ENCODE measurements around the gene UBE2D2. TPM values are rescaled to one million over a fixed set of nuclear protein-coding genes. Genes with fewer than 3 reads are reported as not detected.

The UBE2D2 gene

DNA sequence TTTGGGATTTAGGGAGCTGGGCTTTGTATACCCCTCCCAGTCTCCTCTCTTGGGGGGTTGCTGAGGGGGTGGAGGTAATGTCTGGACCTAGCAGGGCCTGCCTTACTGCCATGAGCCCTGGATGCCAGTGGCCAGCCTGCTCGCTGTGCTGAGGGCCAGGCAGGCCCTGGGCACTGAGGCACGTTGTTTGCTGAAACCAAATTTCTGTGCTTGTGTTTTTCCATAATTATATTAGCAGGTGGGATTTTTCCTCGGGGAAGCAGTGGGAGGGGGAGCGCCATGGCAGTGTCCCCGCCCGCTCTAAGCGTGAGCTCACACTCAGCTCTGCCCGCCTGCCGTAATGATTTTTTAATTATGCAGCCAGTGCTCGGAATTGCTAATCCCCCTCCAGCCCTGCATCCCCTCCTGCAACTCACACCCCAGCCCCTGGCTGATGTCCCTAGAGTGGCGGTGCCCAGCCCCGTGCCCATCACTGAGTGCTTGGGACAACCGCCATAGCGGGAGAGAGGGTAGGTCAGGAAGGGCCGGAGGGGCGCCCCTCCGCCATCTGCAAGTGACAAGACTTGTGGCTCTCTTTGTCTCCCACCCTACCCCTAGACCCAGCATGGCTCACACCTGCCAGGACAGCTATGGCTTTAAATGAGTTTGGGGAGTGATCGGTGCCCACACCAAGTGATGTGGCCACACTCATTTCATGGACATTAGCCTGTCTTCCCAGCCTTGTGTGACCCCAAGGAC is 108.0 kb downstream of the UBE2D2 start:
- Histone ChIP-seq H3K4me1 (ENCODE audit: control insufficient read depth, insufficient read depth, low read length) (peaks cover 92% of the 10 kb centered on the region), H3K9ac (ENCODE audit: low read depth, low read length) (peak overlapping the region; percentile 78), H3K4me3 (ENCODE audit: low read length) (peak overlapping the region; percentile 60), H3K36me3 (ENCODE audit: insufficient read depth, low read length) (peaks cover 23% of the 10 kb centered on the region), H3K4me2 (ENCODE audit: low read length) (peak overlapping the region; percentile 89), H3K9me3 (replicated peaks; ENCODE audit: low read length) (no peaks in the 10 kb centered on the region), H3K27me3 (ENCODE audit: control insufficient read depth, insufficient read depth, low read length) (no peaks in the 10 kb centered on the region)

DNA sequence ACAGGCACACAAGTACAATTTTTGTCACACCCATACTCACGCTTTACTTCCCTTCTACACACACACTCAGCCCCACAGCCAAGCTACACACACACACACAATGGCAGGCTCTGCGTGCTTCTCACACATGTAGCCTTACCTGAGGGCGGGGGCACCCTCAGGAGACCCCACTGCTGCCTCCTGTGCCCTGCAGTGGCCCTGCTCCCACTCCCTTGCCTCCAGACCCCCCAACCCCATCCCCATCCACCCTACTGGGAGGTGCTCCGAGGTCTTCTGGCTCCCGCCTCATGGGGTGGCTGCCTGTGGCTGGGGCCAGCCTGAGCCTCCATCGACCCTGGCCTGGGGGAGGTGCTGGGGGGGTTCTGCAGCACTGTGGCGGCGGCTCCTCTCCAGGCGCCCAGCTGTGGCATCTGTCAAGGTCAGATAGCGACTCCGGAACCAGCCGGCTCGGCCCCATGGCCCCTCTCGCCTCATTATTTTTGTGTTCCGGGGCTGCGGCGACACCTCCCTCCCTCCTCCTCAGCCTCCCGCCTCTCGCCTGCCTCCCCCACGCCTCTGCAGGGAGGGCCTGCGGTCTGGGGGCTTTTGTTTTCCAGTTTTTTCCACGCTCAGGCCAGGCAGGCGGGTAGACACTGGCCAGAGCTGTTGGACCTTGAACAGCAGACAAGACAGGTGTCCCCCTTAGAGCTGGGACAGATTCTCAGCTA is 108.7 kb downstream of the UBE2D2 start:
- no peaks in the 10 kb centered on the region for H3K27me3 ChIP-seq (ENCODE audit: control insufficient read depth, insufficient read depth, low read length)
- H3K4me3 ChIP-seq (ENCODE audit: low read length) = no peak overlapping the region
- peaks cover 89% of the 10 kb centered on the region for H3K4me1 ChIP-seq (ENCODE audit: control insufficient read depth, insufficient read depth, low read length)
- H3K9ac ChIP-seq (ENCODE audit: low read depth, low read length) = peak overlapping the region; percentile 78
- peaks cover 17% of the 10 kb centered on the region for H3K36me3 ChIP-seq (ENCODE audit: insufficient read depth, low read length)
- peak overlapping the region; percentile 89 for H3K4me2 ChIP-seq (ENCODE audit: low read length)
- no peaks in the 10 kb centered on the region for H3K9me3 ChIP-seq (replicated peaks; ENCODE audit: low read length)

DNA sequence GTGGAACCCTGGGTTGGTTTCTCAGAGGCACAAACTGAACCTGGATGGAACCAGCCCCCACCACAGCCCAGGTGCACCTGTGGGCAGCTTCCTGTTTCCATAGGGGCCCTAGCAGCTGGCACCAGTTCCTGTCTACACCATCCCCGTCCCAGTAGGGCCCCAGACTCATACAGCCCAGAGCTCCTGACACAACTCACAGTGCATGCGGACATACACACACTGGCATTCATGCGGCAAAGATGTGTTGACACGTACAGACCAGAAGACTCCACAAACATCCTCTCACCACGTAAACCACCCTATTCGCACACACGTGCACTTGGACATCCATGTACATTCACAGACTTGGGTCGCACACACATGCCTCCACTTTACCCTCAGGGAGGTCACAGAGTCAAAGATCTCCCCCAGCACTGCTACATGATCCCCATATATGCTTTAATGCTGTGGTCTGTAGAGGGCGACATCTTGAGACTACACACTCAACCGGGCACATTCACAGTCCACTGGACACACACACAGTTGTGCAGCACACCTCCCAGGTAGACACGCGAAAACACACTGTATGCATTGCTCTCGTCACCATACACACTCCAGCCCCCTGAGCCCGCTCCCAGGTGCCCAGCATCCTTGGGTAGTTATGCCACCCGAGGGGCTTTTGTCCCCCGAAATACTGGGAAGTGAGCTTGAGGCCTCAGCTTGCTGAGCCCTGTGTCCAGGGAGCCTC is 109.4 kb downstream of the UBE2D2 start:
- Histone ChIP-seq H3K9ac (ENCODE audit: low read depth, low read length) (peak overlapping the region; percentile 78), H3K27me3 (ENCODE audit: control insufficient read depth, insufficient read depth, low read length) (no peaks in the 10 kb centered on the region), H3K36me3 (ENCODE audit: insufficient read depth, low read length) (peaks cover 24% of the 10 kb centered on the region), H3K4me1 (ENCODE audit: control insufficient read depth, insufficient read depth, low read length) (peaks cover 89% of the 10 kb centered on the region), H3K4me3 (ENCODE audit: low read length) (peak overlapping the region; percentile 53), H3K9me3 (replicated peaks; ENCODE audit: low read length) (no peaks in the 10 kb centered on the region), H3K4me2 (ENCODE audit: low read length) (peak overlapping the region; percentile 89)

DNA sequence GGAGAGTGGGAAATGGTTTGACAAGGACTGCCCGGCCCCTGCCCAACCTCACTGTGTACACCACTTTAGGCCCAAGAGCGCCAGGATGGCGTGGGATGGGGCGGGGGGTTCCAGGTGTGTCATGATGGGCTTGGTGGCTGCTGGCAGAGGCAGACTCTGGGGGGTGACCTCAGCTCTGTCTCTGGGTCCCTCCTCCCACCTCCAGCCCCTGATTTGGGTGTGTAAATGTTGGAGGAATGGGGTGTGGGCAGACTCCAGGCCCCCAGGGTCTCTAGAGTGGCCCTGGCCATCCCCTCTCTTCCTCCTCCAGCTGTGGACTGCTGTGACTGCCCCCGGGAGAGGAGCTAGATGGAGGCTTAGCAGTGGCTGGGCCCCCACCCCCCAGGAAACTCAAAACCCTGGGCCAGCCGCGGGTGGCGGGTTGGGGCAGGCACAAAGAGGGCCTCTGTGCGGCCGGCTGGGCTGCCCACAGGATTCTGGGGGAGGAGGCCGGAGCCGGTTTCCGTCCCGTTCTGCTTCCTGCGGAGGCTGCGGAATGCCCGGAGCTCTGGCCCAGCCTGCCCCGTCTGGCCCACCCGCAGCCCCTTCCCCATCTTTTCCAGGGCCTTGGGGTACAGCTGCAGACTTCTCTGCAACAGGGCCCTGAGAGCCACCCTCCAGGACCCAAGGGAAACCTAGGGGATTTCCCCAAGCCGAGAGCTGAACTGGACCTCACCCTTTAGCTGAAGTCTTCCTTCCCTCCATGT is 110.1 kb downstream of the UBE2D2 start:
- peaks cover 24% of the 10 kb centered on the region for H3K36me3 ChIP-seq (ENCODE audit: insufficient read depth, low read length)
- H3K4me3 ChIP-seq (ENCODE audit: low read length) = peak overlapping the region; percentile 53
- H3K9me3 ChIP-seq (replicated peaks; ENCODE audit: low read length) = no peaks in the 10 kb centered on the region
- peak overlapping the region; percentile 89 for H3K4me2 ChIP-seq (ENCODE audit: low read length)
- peaks cover 84% of the 10 kb centered on the region for H3K4me1 ChIP-seq (ENCODE audit: control insufficient read depth, insufficient read depth, low read length)
- peak overlapping the region; percentile 67 for H3K9ac ChIP-seq (ENCODE audit: low read depth, low read length)
- no peaks in the 10 kb centered on the region for H3K27me3 ChIP-seq (ENCODE audit: control insufficient read depth, insufficient read depth, low read length)

DNA sequence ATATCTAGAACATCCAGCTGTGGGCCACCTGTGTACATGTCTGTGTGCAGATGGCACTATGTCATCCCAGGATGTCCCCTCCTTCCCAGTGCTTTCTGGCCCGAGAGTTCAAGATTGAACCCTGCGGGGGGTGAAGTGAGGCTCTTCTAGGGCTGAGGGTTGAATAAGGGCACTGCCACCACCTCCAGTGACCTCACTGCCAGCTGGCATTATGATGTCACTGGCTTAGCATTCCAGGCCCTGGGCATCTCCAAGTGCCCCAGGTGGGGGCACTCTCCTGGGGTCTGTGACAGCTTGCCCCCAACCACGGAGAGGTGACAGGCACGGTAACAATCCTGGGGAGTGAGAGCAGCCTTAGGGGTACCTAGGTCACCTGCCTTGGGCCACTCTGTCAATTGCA is 114.1 kb downstream of the UBE2D2 start:
- peaks cover 31% of the 10 kb centered on the region for H3K36me3 ChIP-seq (ENCODE audit: insufficient read depth, low read length)
- H3K4me3 ChIP-seq (ENCODE audit: low read length) = no peak overlapping the region
- H3K9ac ChIP-seq (ENCODE audit: low read depth, low read length) = no peak overlapping the region
- no peaks in the 10 kb centered on the region for H3K27me3 ChIP-seq (ENCODE audit: control insufficient read depth, insufficient read depth, low read length)
- H3K4me2 ChIP-seq (ENCODE audit: low read length) = no peak overlapping the region
- peaks cover 83% of the 10 kb centered on the region for H3K4me1 ChIP-seq (ENCODE audit: control insufficient read depth, insufficient read depth, low read length)
- no peaks in the 10 kb centered on the region for H3K9me3 ChIP-seq (replicated peaks; ENCODE audit: low read length)

DNA sequence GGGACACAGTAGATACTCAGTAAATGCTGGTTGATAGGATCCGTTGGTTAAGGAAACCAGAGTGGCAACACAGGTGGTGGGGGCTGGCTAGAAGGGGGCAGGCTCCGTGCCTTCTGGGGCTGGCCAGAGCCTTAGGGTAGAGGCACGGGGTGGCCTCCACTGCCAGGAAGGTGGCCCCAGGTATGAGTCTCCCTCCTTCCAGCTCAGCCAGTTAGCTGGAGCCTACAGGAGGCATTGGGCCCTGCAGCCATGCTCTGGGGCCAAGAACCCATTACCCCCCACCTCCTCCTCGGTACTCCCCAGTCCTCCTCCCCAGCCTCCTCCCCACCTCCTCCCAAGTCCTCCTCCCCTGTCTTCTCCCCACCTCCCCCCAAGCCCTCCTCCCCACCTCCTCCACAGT is 114.7 kb downstream of the UBE2D2 start:
- H3K9ac ChIP-seq (ENCODE audit: low read depth, low read length) = no peak overlapping the region
- peaks cover 78% of the 10 kb centered on the region for H3K4me1 ChIP-seq (ENCODE audit: control insufficient read depth, insufficient read depth, low read length)
- H3K9me3 ChIP-seq (replicated peaks; ENCODE audit: low read length) = no peaks in the 10 kb centered on the region
- no peak overlapping the region for H3K4me2 ChIP-seq (ENCODE audit: low read length)
- no peak overlapping the region for H3K4me3 ChIP-seq (ENCODE audit: low read length)
- no peaks in the 10 kb centered on the region for H3K27me3 ChIP-seq (ENCODE audit: control insufficient read depth, insufficient read depth, low read length)
- peaks cover 31% of the 10 kb centered on the region for H3K36me3 ChIP-seq (ENCODE audit: insufficient read depth, low read length)

DNA sequence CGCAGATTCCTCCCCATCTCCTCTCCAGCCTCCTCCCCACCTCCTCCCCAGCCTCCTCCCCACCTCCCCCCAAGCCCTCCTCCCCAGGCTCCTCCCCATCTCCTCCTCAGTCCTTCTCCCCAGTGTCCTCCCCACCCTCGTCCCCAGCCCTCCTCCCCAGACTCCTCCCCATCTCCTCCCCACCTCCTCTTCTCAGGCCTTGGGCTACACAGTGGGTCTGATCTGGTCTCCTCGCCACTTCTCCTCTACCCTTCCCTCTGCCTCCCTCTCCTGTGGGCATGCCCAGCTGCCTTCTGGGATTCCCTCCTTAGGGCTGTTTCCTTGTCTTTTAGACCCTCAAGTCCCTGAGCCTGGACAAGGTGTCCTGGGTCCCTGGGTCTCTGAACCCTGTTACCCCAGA is 115.3 kb downstream of the UBE2D2 start:
- Histone ChIP-seq H3K4me3 (ENCODE audit: low read length) (no peak overlapping the region), H3K4me1 (ENCODE audit: control insufficient read depth, insufficient read depth, low read length) (peaks cover 72% of the 10 kb centered on the region), H3K36me3 (ENCODE audit: insufficient read depth, low read length) (peaks cover 33% of the 10 kb centered on the region), H3K27me3 (ENCODE audit: control insufficient read depth, insufficient read depth, low read length) (no peaks in the 10 kb centered on the region), H3K4me2 (ENCODE audit: low read length) (no peak overlapping the region), H3K9me3 (replicated peaks; ENCODE audit: low read length) (no peaks in the 10 kb centered on the region), H3K9ac (ENCODE audit: low read depth, low read length) (no peak overlapping the region)

DNA sequence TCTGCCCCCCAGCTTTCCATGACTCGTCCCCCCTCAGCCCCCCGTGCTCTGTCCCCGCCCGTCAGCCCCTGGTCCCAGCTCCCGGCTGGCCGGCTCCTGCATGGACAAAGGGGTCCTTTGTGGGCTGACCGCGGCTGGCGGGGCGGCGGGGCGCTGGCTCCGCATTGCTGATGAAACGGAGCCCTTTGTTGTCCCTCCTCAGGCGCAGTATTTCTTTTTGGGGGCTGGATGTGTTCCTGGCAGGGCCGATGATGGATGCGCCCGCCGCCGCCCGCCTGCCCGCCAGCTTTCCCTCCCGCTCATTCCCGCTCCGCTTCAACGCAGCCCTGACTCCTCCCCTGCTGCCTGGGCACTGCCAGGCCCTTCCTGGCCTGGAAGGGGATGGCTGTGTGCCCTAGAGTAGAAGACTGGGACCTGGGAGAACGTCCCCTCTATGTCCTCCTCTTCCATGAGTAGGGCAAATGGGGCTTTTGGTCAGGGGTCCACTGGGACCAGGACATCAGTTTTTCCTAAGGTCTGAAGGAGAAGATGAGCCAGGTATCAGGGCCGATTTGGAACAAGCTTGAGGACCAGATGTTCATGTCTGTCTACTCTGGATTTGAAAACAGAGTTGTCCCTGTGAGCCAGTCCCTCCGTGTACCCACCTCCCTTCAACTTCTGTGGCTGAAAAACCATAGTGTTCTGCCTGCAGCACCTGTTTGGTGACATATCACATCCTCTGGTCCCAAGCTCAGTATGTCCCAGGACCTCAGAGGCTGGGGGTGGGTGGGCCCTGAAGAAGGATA is 116.0 kb downstream of the UBE2D2 start:
- H3K27me3 ChIP-seq (ENCODE audit: control insufficient read depth, insufficient read depth, low read length) = no peaks in the 10 kb centered on the region
- H3K9me3 ChIP-seq (replicated peaks; ENCODE audit: low read length) = no peaks in the 10 kb centered on the region
- no peak overlapping the region for H3K4me3 ChIP-seq (ENCODE audit: low read length)
- peaks cover 39% of the 10 kb centered on the region for H3K36me3 ChIP-seq (ENCODE audit: insufficient read depth, low read length)
- no peak overlapping the region for H3K9ac ChIP-seq (ENCODE audit: low read depth, low read length)
- H3K4me1 ChIP-seq (ENCODE audit: control insufficient read depth, insufficient read depth, low read length) = peaks cover 66% of the 10 kb centered on the region
- H3K4me2 ChIP-seq (ENCODE audit: low read length) = peak overlapping the region; percentile 38

Small RNA genes lying within 50 kb of the gene (small RNA-seq; reads per million reads assigned to genes)
- not detected for gene RF00019
